ENCODE data around the gene QSOX2.

The QSOX2 gene

GRCh38 chr9:136186386-136186785 lies 59.2 kb downstream of the QSOX2 start:
- no peak for DNase-seq

GRCh38 chr9:136185596-136186366 lies 59.8 kb downstream of the QSOX2 start:
- DNase-seq, result no peak

- DNase-seq, result no peak
These were observed 60.5 kb downstream of the QSOX2 start for GRCh38 chr9:136185066-136185465.

GRCh38 chr9:136182850-136183422 lies 62.7 kb downstream of the QSOX2 start:
- DNase-seq, result no peak

- no peak for DNase-seq
These were observed 63.2 kb downstream of the QSOX2 start for GRCh38 chr9:136182420-136182787.

GRCh38 chr9:136181784-136182419 lies 63.7 kb downstream of the QSOX2 start:
- no peak for DNase-seq

GRCh38 chr9:136180586-136180985 lies 65.0 kb downstream of the QSOX2 start:
- DNase-seq, result no peak

- no peak for DNase-seq
These were observed 65.9 kb downstream of the QSOX2 start for GRCh38 chr9:136179761-136180160.

GRCh38 chr9:136179101-136179616 lies 66.5 kb downstream of the QSOX2 start:
- DNase-seq, result no peak

- no peak for DNase-seq
These were observed 66.9 kb downstream of the QSOX2 start for GRCh38 chr9:136178773-136179075.

- no peak for DNase-seq
These were observed 67.4 kb downstream of the QSOX2 start for GRCh38 chr9:136178061-136178772.

GRCh38 chr9:136177224-136177623 lies 68.4 kb downstream of the QSOX2 start:
- no peak for DNase-seq

GRCh38 chr9:136175616-136176197 lies 69.9 kb downstream of the QSOX2 start:
- DNase-seq, result no peak

GRCh38 chr9:136174779-136175615 lies 70.6 kb downstream of the QSOX2 start:
- no peak for DNase-seq

- DNase-seq, result no peak
These were observed 71.8 kb downstream of the QSOX2 start for GRCh38 chr9:136173648-136174290.

- DNase-seq, result no peak
These were observed 73.1 kb downstream of the QSOX2 start for GRCh38 chr9:136172412-136173079.

- no peak for DNase-seq
These were observed 73.7 kb downstream of the QSOX2 start for GRCh38 chr9:136171801-136172411.

GRCh38 chr9:136171009-136171800 lies 74.4 kb downstream of the QSOX2 start:
- no peak for DNase-seq

GRCh38 chr9:136170006-136170901 lies 75.4 kb downstream of the QSOX2 start:
- DNase-seq, result peak; percentile 53
